GM18519 (cell line): Measurements from ENCODE around the gene GNG4.
A peak's percentile ranks its signal among the peaks of the same experiment; 100 is the strongest.
"Not testable (repeated sequence)": the region's sequence is repeated elsewhere in the genome, so short reads cannot be mapped to it uniquely, and the experiment has no call there.

Source experiments
- ATAC-seq: cut with Tn5 transposase; IDR thresholded peaks from one replicate; pipeline ENCODE4 v1.9.1; 2021; ENCODE audit warnings: mild to moderate bottlenecking, moderate library complexity; ENCODE audit not compliant: unreplicated experiment, low FRiP score

GNG4 gene

GRCh38 chr1:235650341-235651169 lies 971 bp upstream of the GNG4 start:
- no peak for ATAC-seq

DNA sequence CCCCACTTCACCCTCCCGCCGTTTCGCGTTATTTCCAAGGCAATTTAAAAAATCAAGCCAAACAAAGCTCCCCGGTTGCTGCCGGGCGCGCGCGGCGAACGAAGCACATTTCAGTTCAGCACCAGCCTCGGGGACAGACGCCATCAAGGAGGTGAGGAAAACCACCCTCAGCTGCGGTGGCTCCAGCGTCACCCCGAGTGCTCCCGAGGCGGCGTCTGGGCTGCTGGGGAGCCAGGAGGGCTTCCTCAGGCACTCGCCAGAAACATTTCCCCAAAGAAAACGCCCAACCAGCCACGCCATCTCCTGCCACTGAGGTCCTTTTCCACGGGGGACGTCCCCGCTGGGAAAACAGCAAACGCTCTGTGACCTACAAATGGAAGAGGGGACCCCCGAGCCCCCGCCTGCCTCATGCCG lies 623 bp downstream of the GNG4 start:
- ATAC-seq = no peak

DNA sequence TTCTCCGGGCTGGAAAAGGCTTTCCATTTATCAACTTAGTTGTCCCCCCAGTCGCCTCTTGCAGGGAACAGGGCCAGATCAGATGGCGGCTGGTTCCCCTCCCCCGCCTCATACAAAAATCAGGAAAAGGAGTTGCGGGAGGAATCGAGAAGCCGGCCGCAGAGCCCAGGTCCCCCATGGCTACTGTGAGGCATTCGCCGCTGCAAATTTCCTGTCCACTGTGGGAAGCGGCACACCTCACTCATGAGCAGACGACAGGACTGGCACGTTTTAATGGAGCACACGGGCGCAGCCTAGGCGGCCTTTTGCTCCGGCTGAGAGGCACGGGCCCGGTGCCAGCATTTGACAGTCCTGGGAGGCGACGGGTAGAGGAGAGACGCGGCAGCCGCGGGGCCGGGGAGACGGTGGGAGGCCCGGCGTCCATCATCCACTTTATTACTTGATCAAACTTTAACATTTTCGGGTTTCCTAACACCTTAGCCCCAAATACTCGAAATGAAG lies 1.1 kb downstream of the GNG4 start:
- no peak for ATAC-seq

- not testable (repeated sequence) for ATAC-seq
Measured at GRCh38 chr1:235647537-235647936, 2.0 kb downstream of the GNG4 start.

DNA sequence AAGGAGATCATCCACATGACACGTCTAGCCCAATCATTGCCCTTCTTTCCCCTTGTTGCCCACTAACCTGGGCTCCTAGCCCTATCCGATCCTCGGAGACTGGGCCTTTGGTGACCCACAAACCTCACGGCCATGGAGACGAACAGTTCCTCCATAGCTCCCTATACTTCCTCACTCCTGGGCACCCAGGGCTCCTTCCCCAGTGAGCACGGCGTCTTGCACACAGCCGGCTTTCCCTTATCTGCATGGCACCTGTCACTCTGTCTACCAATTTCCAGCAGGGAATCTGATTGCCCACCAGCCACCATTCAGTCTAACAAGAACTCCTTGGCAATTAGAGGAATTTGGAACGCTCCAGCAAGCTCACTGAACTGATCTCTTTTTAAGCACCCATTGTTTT lies 3.1 kb downstream of the GNG4 start:
- no peak for ATAC-seq

DNA sequence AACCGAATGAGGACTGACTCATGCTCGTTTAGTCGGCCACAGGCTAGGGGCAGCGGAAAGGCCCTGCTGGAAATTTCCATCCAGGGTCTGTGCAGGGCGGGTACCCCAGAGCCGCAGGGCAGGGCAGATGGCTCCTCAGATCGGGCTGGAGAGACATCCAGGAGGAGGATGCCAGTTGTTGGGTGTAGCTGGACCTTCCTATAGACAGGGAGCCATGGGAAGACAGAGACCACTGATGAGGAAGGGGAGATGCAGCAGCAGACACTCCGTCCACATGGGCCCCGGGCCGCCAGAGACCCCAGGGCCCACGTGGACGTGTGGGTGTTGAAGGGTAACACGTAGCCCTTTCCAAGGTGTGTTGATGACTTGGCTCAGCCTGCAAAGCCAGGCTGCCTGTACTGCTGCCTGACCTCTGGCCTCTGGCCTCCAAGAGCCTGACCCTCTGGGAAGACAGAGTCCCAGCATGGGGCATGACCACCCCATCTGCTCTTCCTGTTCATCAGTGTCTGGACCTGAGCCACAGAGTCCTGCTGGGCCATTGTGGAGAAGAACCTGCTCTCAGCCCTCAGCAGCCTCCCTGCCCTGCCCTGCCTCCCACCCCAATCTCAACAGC lies 4.8 kb downstream of the GNG4 start:
- no peak for ATAC-seq

DNA sequence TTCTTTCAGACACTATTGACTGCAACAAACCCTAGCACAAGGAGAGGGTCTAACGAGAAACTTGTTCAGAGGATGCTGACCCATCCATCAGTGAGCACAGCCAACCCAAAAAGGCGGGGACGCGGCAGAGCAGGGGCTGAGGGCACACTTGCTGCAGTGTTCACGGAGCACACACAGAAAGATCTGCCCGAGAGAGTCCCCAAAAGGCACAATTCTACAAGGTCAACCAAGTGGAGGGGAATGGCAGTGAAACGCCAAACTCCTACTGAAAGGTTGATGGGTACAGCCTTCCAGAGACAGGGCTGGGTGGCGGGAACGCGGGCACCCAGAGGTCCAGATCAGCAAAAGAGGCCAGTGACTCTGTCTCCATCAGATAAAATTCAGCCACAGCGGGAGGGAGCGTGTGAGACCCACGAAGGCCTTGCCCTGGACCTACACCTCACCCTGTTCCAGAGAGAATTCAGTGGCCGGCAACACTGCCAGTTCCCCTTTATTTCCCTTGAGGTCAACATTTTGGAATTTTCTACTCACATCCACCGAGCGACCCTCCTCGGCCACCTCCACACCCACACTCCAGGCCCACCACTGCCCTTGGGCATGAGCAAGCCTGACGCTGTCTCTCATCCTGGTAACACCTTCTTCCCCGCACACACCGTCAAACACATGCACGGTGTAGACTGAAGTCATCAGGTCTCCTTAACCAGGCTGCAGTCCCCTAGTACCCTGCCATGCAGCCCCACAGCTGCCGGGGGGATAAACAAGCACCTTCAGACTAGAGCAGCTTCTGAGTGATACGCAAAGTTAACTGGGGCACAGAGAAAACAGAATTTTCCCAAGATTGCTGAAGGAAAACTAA lies 5.5 kb downstream of the GNG4 start:
- no peak for ATAC-seq

DNA sequence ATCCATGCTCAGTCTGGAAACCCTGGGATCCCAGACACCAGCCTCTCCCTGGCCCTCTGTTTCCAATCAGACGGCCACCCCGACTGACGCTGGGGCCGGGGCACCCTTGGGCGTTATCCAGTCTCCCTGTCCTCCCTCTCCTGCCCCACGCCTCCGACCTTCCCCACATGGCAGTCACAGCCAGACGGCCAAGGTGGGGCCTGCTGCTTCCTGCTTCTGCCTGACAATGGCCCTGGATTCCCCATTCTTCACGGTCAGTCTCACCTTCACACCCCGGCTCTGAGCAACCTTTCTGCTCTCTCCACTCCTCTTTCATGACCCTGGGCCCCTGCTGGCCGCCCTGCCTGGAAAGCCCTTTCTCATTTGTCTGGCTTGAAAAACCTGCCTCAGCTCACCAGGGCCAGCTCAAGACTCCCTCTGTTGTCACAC lies 6.6 kb downstream of the GNG4 start:
- ATAC-seq = no peak

DNA sequence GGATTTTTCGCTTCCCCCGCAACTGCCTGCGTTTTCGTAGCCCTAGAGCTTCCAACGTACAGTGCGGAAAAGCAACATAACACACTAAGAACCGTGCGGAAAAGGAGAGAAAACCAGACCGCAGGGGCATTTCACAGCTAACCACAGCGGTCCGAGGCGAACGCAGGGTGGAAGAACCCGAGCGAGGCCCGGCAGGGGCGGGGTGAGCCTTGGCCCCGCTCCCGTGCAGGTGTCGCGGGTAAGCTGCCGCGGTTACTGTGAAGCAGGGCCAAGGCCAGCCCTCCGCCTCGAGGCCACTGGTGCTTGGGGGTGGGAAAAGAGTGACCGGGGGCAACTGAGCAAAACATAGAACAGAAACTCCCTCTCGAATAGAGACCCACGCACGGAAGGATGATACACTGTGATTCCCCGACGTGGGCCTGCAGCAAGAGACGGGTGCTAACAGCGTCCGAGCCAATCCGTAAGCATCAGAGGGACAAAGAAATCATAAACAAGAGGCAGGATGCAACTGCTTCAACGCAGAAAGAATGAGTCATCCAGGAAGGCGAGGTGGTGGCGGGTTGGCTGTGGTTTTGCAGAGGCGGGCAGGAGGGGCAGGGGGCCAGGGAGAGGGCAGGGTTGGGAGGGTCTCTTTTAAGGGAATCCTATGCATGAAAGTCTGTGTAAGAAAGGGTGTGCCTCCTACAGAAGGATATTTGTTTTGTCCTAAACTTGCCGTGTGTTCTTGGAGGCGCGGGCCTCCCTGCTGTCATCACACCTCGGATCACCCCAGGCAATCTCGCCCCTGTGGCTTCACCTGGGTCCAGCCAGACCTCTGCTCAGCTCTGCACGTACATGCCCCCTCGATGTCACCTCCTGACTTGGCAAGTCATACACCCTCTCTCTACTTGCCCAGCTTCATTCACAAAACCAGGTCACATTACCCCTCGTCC lies 7.3 kb downstream of the GNG4 start:
- peak; percentile 54 for ATAC-seq

- ATAC-seq = no peak
Measured at GRCh38 chr1:235640580-235640979, 9.0 kb downstream of the GNG4 start.

DNA sequence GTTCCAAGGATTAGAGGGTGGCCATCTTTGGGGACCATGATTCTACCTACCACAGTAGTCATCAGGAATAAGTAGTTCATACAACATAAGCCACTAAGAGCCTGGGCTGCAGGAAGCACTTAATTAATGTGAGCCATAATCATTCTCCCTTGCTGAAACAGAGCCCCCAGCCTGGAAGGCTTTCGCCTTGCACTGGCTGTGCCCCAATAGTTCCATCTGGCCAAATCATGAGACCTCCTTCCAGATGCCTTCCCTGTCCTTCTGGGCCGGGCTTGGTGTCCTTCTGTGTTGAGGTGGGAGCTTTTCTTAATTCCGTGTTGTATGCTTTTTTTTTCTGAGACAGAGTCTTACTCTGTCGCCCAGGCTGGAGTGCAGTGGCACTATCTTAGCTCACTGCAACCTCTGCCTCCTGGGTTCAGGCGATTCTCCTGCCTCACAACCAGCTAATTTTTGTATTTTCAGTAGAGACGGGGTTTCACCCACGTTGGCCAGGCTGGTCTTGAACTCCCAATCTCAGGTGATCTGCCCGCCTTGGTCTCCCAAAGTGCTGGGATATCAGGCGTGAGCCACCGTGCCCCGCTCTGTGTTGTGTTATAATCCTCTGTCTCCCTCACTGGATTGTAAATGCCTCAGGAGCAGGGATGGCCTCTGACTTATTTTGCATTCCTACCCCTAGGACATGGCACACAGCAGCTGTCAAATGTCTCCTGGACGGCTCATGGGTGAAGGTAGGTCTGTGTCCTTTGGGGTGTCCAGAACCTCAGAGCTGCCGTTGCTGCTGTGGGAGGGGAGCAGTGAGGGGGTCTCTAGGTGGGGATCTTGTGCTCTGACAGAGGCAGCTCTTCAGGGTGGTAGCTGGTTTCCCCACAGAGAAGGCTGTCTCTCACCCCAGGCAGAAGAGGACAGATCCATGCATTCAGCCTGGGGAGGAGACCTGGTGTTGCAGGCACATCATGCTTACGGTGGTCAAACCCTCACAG lies 10.1 kb downstream of the GNG4 start:
- no peak for ATAC-seq

DNA sequence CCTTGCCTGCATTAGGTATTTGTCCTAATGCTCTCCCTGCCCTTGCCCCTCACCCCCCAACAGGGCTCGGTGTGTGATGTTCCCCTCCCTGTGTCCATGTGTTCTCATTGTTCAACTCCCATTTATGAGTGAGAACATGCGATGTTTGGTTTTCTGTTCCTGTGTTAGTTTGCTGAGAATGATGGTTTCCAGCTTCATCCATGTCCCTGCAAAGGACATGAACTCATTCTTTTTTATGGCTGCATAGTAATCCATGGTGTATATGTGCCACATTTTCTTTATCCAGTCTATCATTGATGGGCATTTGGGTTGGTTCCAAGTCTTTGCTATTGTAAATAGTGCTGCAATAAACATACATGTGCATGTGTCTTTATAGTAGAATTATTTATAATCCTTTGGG lies 11.0 kb downstream of the GNG4 start:
- not testable (repeated sequence) for ATAC-seq

DNA sequence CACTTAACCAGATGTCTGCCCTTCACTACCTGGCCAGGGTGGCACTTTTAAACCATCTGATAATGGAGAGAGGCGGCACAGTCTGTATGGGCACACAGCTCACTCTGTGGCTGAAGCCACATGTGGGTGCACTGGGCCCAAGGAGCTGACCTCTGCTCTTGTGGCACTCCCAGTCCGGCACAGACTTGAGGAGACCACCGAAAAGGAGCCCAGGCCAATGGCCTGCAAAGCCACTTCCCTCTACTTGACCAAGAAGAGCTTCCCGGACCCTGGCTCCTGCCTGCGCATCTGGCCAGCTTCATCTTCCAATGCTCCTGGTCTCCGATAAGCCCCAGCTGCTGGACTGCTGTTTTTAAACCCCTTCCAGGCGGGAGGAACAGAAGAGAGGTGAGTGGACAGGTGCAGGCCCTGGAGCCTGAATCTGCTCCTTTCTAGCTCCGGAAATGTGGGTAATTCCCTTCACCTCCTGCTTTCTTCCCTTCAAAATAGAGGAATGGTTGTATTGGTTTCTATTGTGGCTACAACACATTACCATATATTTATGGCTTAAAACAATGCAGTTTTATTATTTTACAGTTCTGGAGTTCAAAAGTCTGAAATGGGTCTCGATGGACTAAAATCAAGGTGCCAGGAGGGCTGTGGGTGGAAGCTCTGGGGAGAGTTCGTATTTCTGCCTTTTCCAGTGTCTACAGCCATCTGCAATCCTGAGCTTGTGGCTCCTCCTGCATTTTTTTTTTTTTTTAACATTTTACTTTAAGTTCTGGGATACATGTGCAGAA lies 11.6 kb downstream of the GNG4 start:
- no peak for ATAC-seq

GRCh38 chr1:235635938-235636662 lies 13.5 kb downstream of the GNG4 start:
- ATAC-seq = no peak

- no peak for ATAC-seq
Measured at GRCh38 chr1:235632506-235633401, 16.8 kb downstream of the GNG4 start.

DNA sequence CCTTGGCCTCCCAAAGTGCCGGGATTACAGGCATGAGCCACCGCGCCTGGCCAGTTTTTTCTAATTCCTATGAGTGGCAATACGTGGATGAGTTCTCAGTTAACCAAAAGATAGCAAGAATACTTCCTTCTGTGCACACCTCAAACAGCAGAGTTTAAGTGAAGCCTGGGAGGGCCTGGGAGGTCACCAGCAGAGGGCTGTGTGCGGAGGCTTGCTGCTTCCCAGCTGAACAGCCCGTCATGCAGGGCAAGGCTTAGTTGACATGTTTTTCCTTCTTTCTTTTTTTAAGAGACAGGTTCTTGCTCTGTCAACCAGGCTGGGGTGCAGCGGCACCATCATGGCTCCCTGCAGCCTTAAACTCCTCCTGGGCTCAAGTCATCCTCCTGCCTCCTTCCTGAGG lies 17.8 kb downstream of the GNG4 start:
- no peak for ATAC-seq
